K562 (cell line): ENCODE data around the gene AKAP7. TPM values are rescaled to one million over a fixed set of nuclear protein-coding genes. Genes with fewer than 3 reads are reported as not detected.

Experiments
- ATAC-seq: fragments of 200-7000 bp; cut with Tn5 transposase; 3 replicates; pipeline ENCODE4 v1.9.1; 2020; ENCODE audit warnings: moderate library complexity
- BruUV-seq: library from RNA; stranded (reverse); fragments of 400-500 nt; replicated peaks from 2 replicates; lab custom pipeline; 2021; lab: Mats Ljungman, UMichigan
- CTCF ChIA-PET: fragments of 300-600 bp; formaldehyde crosslinking; extraction: SDS; loops from one replicate; lab custom pipeline; 2021; ENCODE audit warnings: low intra/inter-chr PET ratio; lab: Yijun Ruan, JAX
- POLR2A ChIA-PET: fragments of 300-600, 350-650 bp; sonication (Branson Sonifier 250); formaldehyde crosslinking; extraction: SDS; loops from one replicate; lab custom pipeline; 2021; ENCODE audit warnings: antibody characterized with exemption, inconsistent platforms; lab: Yijun Ruan, JAX
- DNase-seq, 4 experiments: peaks; one replicate each; pipeline versions ENCODE4 v3.0.0 to v3.0.0-alpha.2; 2011 to 2018; ENCODE audit warnings: low spot score in 3 of 4, mixed read lengths in 3 of 4; ENCODE audit errors: extremely low read depth in 1 of 4
- FAIRE-seq: peaks from 2 replicates; lab custom pipeline; 2011; peaks lifted over from hg19 to GRCh38; lab: Jason Lieb, UNC
- H2AFZ ChIP-seq: 2 replicates; pipeline ENCODE4 v1.6.0; 2011; ENCODE audit warnings: low read depth, low read length, control low read depth, inconsistent platforms
- H3K27ac ChIP-seq: fragments of 200-600 bp; 3 replicates; pipeline ENCODE4 v1.8.0; 2011; ENCODE audit warnings: low read depth, mild to moderate bottlenecking, control low read depth, inconsistent platforms, low read length, moderate library complexity, mixed read lengths; ENCODE audit errors: extremely low read depth
- H3K27me3 ChIP-seq, 2 experiments: fragments of 300-600 bp in 1 of 2; 2 replicates in 1 of 2; 3 replicates in 1 of 2; pipeline versions ENCODE4 v1.6.0 to v1.8.0; 2011; ENCODE audit warnings: inconsistent platforms in 2 of 2, low read length in 2 of 2, mild to moderate bottlenecking in 1 of 2, mixed read lengths in 1 of 2, moderate library complexity in 1 of 2; ENCODE audit not compliant: control insufficient read depth in 2 of 2, insufficient read depth in 2 of 2
- H3K36me3 ChIP-seq: fragments of 300-600 bp; 3 replicates; pipeline ENCODE4 v1.8.0; 2011; ENCODE audit warnings: mild to moderate bottlenecking, low read length, inconsistent platforms; ENCODE audit not compliant: control insufficient read depth, insufficient read depth
- H3K4me1 ChIP-seq, 2 experiments: fragments of 200-600 bp in 1 of 2; replicated peaks in 1 of 2; 2 replicates in 1 of 2; 3 replicates in 1 of 2; pipeline versions ENCODE4 v1.5.1 to v1.8.0; 2011; ENCODE audit warnings: inconsistent platforms in 2 of 2, low read length in 2 of 2, mild to moderate bottlenecking in 1 of 2, mixed read lengths in 1 of 2, moderate library complexity in 1 of 2; ENCODE audit not compliant: control insufficient read depth in 2 of 2, insufficient read depth in 2 of 2
- H3K4me2 ChIP-seq: 2 replicates; pipeline ENCODE4 v1.6.1; 2011; ENCODE audit warnings: low read length, control low read depth, inconsistent platforms, mixed read lengths; ENCODE audit not compliant: insufficient read depth
- H3K4me3 ChIP-seq: fragments of 200-600 bp; sonication (generic), shearing (Covaris generic); 2 replicates; pipeline ENCODE4 v1.5.1; 2016; ENCODE audit warnings: control low read depth, inconsistent platforms
- H3K79me2 ChIP-seq: fragments of 200-600 bp; 3 replicates; pipeline ENCODE4 v1.8.0; 2011; ENCODE audit warnings: low read length, inconsistent platforms; ENCODE audit not compliant: control insufficient read depth, insufficient read depth
- H3K9ac ChIP-seq, 2 experiments: 2 replicates each; pipeline versions ENCODE4 v1.6.0 to v1.6.1; 2011; ENCODE audit warnings: low read depth in 2 of 2, low read length in 2 of 2, control low read depth in 1 of 2, inconsistent platforms in 1 of 2, mild to moderate bottlenecking in 1 of 2, mixed read lengths in 1 of 2; ENCODE audit not compliant: insufficient read depth in 1 of 2
- H3K9me1 ChIP-seq: one replicate; pipeline ENCODE4 v1.6.0; 2011; ENCODE audit warnings: inconsistent platforms, mild to moderate bottlenecking, low read length, moderate library complexity; ENCODE audit not compliant: control insufficient read depth, insufficient read depth
- H3K9me3 ChIP-seq: replicated peaks from 2 replicates; pipeline ENCODE4 v1.5.1; 2011; ENCODE audit warnings: low read depth, low read length, inconsistent platforms; ENCODE audit not compliant: control insufficient read depth, insufficient read depth
- H4K20me1 ChIP-seq: replicated peaks from 2 replicates; pipeline ENCODE4 v1.6.1; 2011; ENCODE audit warnings: low read length, inconsistent platforms, mixed read lengths; ENCODE audit not compliant: control insufficient read depth, insufficient read depth
- BRD4 ChIP-seq: fragments of 200-600 bp; sonication (generic); IDR thresholded peaks from 2 replicates; pipeline ENCODE4 v1.6.1; 2017; ENCODE audit warnings: inconsistent platforms
- CUX1 ChIP-seq: fragments of 200-800 bp; sonication (Bioruptor generic); IDR thresholded peaks from 2 replicates; pipeline ENCODE4 v1.6.1; 2016; ENCODE audit warnings: missing genetic modification characterization, missing compliant biosample characterization
- DPF2 ChIP-seq: fragments of 450-650 bp; IDR thresholded peaks from 2 replicates; pipeline ENCODE4 v1.6.1; 2016
- FOXP1 ChIP-seq: sonication (generic); formaldehyde crosslinking; IDR thresholded peaks from 2 replicates; pipeline ENCODE4 v1.8.0; 2022; ENCODE audit warnings: mild to moderate bottlenecking, missing genetic modification reagents
- HMGN3 ChIP-seq: IDR thresholded peaks from 2 replicates; pipeline ENCODE4 v1.6.1; 2011; ENCODE audit warnings: borderline replicate concordance, low read depth, mild to moderate bottlenecking, mixed read lengths, low read length; ENCODE audit not compliant: insufficient read length; ENCODE audit errors: extremely low read depth
- KAT7 ChIP-seq: sonication (generic); formaldehyde crosslinking; IDR thresholded peaks from 2 replicates; pipeline ENCODE4 v1.8.0; 2022; ENCODE audit warnings: missing genetic modification reagents, mild to moderate bottlenecking, borderline replicate concordance
- KLF6 ChIP-seq: fragments of 250-450 bp; sonication (Bioruptor Pico); IDR thresholded peaks from 2 replicates; pipeline ENCODE4 v1.4.0; 2020; ENCODE audit warnings: mild to moderate bottlenecking, moderate library complexity, borderline replicate concordance
- MECOM ChIP-seq: fragments of 250-450 bp; sonication (Bioruptor Pico); IDR thresholded peaks from 2 replicates; pipeline ENCODE4 v1.8.0; 2022; ENCODE audit warnings: inconsistent platforms
- SPI1 ChIP-seq: IDR thresholded peaks from 2 replicates; pipeline ENCODE4 v1.6.1; 2011; ENCODE audit warnings: low read depth, low read length, control low read depth, borderline replicate concordance
- STAT5A ChIP-seq: IDR thresholded peaks from 2 replicates; pipeline ENCODE4 v1.6.1; 2012; ENCODE audit warnings: low read length, inconsistent platforms, borderline replicate concordance
- U2AF2 ChIP-seq: fragments of 200-400 bp; formaldehyde crosslinking; optimal IDR thresholded peaks from 2 replicates; pipeline ENCODE3; 2017; ENCODE audit warnings: low read depth, mild to moderate bottlenecking, low read length
- ZFP1 ChIP-seq: fragments of 450-650 bp; formaldehyde crosslinking; IDR thresholded peaks from 2 replicates; pipeline ENCODE4 v1.4.0; 2020; ENCODE audit warnings: mild to moderate bottlenecking, mixed read lengths
- ZNF561 ChIP-seq: fragments of 450-650 bp; formaldehyde crosslinking; conservative IDR thresholded peaks from 2 replicates; pipeline ENCODE4 v1.4.0; 2020; ENCODE audit warnings: mild to moderate bottlenecking, moderate library complexity
- WGBS: fragments of 100-300 bp; shearing (Covaris generic); methylation state at CpG from one replicate; pipeline ENCODE4 v1.1.6; 2016; ENCODE audit warnings: low coverage, mixed read lengths; ENCODE audit not compliant: insufficient coverage; ENCODE audit errors: missing lambda C conversion rate; 5-methylcytosine and 5-hydroxymethylcytosine counted together
- in situ Hi-C: fragments of 300-500 bp; cut with MboI; formaldehyde crosslinking; loops from 4 replicates; pipeline ENCODE4 v1.15.0; 2018; ENCODE audit warnings: inconsistent platforms, mixed read lengths
- intact Hi-C: fragments of 100-400 bp; cut with micrococcal nuclease; formaldehyde crosslinking; loops from 2 replicates; pipeline ENCODE4 v1.14.2; 2022
- polyA plus RNA-seq, 8 experiments: library from polyadenylated mRNA; depleted of rRNA in 4 of 8; stranded (reverse) in 5 of 8; unstranded in 3 of 8; fragments of >200 nt; fragmentation: Nextera tagmentation in 2 of 8; fragmentation: Illumina TruSeq in 1 of 8; extraction: Ambion mirVana in 2 of 8; extraction: Trizol in 1 of 8; gene quantifications; 2 replicates each; pipeline versions ENCODE4 v1.2.1 to v1.2.3, GENCODE V29; 2011 to 2014; ENCODE audit warnings: inconsistent platforms in 1 of 8, missing spikeins in 1 of 8
- total RNA-seq, 7 experiments: library from RNA; depleted of rRNA in 6 of 7; stranded (reverse); fragments of >200 nt in 6 of 7; fragmentation: Illumina TruSeq in 2 of 7; extraction: Trizol in 2 of 7; gene quantifications; 2 replicates each; pipeline versions ENCODE4 v1.2.1 to v1.2.3, GENCODE V29; 2011 to 2021; ENCODE audit warnings: low replicate concordance in 1 of 7
- TF ChIP-seq, protein P1 (sequence below): conservative IDR thresholded peaks from 2 replicates; pipeline ENCODE4 v1.6.1; 2011; ENCODE audit warnings: low read depth, mild to moderate bottlenecking, low read length; ENCODE audit not compliant: control insufficient read depth

AKAP7 gene
- total and polyA plus RNA-seq, 9 of the 15 experiments (the other 6 are each of a cell fraction or from before 2014, with no cell fraction given), result 0.82 to 2.6 (median 1.6) TPM

- intact Hi-C loops, result no loop called here
- POLR2A ChIA-PET, result no interaction called here
Observed at GRCh38 chr6:131331151-131331550, 195.9 kb downstream of the AKAP7 start.

More at GRCh38 chr6:131331151-131331550, 195.9 kb downstream of the AKAP7 start:
- no TSS peak for BruUV-seq
- WGBS, result 0% methylated on average over 3 of the region's 3 CpGs
- no peaks in the 10 kb centered on the region for H3K36me3 ChIP-seq
- FAIRE-seq (no peak), DNase-seq (no peak), ATAC-seq (no peak)
- H3K9me1 ChIP-seq, result no peaks in the 10 kb centered on the region
- TF ChIP-seq DPF2, result no peak
- TF ChIP-seq CUX1 (CRISPR knock-in tag), result no peak
- no peak for TF ChIP-seq ZNF561
- no peak for TF ChIP-seq U2AF2
- TF ChIP-seq KLF6 (CRISPR knock-in tag), result no peak
- no peak for TF ChIP-seq MECOM (CRISPR knock-in tag)
- no peak for TF ChIP-seq SPI1
- TF ChIP-seq, protein P1, sequence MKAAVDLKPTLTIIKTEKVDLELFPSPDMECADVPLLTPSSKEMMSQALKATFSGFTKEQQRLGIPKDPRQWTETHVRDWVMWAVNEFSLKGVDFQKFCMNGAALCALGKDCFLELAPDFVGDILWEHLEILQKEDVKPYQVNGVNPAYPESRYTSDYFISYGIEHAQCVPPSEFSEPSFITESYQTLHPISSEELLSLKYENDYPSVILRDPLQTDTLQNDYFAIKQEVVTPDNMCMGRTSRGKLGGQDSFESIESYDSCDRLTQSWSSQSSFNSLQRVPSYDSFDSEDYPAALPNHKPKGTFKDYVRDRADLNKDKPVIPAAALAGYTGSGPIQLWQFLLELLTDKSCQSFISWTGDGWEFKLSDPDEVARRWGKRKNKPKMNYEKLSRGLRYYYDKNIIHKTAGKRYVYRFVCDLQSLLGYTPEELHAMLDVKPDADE, result no peak
- TF ChIP-seq ZFP1 (CRISPR knock-in tag), result no peak
- no peak for TF ChIP-seq KAT7
- TF ChIP-seq BRD4, result no peak
- TF ChIP-seq STAT5A, result no peak
- TF ChIP-seq HMGN3, result no peak
- no peak for TF ChIP-seq FOXP1 (CRISPR knock-in tag)
- no peak overlapping the region for H3K4me3 ChIP-seq
- no peaks in the 10 kb centered on the region for H3K4me1 ChIP-seq
- CTCF ChIA-PET, result no interaction called here
- no peaks in the 10 kb centered on the region; a peak in 1 of 5 replicates for H3K27me3 ChIP-seq
- H4K20me1 ChIP-seq, result no peaks in the 10 kb centered on the region
- no peak overlapping the region for H2AFZ ChIP-seq
- H3K79me2 ChIP-seq, result no peaks in the 10 kb centered on the region
- no peak overlapping the region for H3K27ac ChIP-seq
- no peaks in the 10 kb centered on the region for H3K9me3 ChIP-seq
- no peak overlapping the region for H3K9ac ChIP-seq
- H3K4me2 ChIP-seq, result no peak overlapping the region
- in situ Hi-C loops, result no loop called here
